Measurements from ENCODE around the gene NDUFB10.
"Not testable (repeated sequence)": the region's sequence is repeated elsewhere in the genome, so short reads cannot be mapped to it uniquely, and the experiment has no call there.

Gene NDUFB10

DNA sequence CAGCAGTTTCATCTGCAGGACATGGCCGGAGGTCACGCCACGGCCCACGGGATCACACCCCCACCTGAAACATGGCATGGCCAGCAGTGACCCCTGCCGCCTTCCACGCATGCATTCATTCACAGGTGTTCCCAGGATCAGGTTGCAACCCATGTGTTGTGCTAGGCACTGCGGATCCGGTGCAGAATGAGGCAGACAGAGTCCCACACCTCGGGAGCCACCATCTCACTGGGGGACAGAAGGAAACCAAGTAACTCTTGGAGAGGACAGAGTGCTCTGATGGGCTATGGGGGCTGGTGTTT lies 12.0 kb upstream of the NDUFB10 start:
- DNase-seq, result no peak

DNA sequence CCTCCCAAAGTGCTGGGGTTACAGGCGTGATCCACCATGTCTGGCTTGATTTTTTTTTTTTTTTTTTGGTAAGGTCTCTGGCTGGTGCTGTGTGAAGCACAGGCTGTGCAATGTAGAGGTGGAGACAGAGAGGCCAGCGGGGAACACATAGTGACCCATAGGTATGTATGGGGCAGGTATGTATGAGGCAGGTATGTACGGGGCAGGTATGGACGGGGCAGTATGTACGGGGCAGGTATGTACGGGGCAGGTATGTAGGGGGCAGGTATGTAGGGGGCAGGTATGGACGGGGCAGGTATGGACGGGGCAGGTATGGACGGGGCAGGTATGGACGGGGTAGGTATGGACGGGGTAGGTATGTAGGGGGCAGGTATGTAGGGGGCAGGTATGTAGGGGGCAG lies 9.8 kb upstream of the NDUFB10 start:
- no peak for DNase-seq

GRCh38 chr16:1950047-1950446 lies 9.3 kb upstream of the NDUFB10 start:
- no peak for DNase-seq

- DNase-seq, result no peak
Measured at GRCh38 chr16:1950559-1950958, 8.8 kb upstream of the NDUFB10 start.

DNA sequence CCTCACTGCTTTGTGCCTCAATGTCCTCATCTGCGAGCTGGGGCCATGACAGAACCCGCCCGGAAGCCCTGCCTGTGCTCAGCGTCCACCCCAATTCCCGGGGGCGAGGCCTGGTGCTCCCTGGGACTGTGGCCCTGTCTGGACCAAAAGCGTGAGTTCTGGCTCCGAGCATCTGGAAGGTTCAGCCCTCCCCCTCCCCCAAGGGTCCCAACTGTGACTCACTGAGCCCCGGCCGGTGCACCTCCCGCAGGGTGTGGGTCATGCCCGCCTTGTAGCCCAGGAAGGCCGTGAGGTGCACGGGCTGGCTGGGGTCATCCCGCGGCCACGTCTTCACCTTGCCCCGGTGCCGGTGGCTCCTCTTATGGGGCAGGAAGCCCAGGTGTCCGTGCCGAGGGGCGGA lies 5.6 kb upstream of the NDUFB10 start:
- DNase-seq, result no peak

GRCh38 chr16:1957434-1958142 lies 1.8 kb upstream of the NDUFB10 start:
- DNase-seq, result not testable (repeated sequence)

GRCh38 chr16:1958143-1958491 lies 1.2 kb upstream of the NDUFB10 start:
- not testable (repeated sequence) for DNase-seq

DNA sequence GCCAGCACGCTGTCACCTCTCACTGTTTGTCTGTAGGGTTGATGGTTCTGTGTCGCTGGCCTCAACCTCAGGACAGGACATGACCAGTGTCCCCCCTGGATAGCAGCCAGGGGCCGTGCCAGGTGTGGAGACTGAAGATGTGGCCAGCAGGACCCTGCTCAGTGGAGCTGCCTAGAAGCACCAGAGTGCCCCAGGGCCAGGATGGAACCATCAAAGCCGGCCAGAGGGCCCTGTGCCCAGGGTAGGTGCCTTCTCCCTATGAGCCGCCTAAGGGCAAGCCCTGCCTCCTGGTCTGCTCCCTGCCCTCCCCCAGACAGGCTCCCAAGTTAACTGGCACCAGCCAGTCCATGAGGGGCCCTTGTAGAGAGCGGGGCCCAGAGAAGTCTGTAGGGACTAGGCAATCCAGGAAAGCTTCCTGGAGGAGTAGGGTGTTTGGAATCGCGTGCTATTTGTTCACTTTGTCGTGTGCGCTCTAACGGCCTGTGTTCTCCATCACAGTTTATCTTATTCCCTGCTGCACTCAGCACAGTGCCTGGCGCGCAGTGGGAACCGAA lies 546 bp upstream of the NDUFB10 start:
- DNase-seq, result no peak

GRCh38 chr16:1960665-1961630 lies 1.6 kb downstream of the NDUFB10 start:
- DNase-seq, result peak; percentile 35 to 62

GRCh38 chr16:1961651-1962067 lies 2.3 kb downstream of the NDUFB10 start:
- no peak for DNase-seq

DNA sequence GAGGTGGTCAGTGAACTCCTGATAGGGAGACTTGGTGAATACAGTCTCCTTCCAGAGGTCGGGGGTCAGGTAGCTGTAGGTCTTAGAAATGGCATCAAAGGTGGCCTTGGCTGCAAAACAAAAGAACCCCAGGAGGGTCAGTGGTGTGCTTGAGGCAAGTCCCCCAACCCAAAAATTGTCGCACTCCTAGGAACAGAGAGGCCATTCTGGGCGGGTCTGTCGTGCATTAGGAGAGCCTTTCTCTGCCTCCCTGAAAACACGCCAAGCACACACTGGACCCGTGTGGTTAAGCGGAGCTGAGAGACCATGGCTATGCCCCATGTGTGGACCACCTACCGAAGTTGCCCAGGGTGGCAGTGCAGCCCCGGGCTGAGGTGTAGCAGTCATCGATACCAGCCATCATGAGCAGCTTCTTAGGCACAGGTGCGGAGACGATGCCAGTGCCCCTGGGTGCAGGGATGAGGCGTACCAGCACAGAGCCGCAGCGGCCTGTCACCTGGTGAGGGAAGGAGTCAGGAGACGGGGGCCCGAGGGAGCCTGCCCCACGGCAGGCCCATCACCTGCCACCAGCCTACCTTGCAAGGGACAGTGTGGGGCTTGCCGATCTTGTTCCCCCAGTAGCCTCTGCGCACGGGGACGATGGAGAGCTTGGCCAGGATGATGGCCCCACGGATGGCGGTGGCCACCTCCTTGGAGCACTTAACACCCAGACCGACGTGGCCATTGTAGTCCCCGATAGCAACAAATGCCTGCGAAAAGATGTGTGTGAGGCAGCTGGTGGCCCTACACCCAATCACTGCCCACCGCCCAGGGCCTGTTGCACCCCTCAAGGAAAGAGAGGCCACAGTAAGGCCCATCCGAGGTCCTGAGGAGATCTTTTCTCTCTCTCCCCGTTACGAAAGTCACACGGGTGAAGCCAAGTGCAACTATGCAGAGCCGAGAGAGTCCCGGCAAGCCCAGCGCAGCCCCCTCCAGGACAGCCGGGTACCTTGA lies 3.1 kb downstream of the NDUFB10 start:
- DNase-seq, result not testable (repeated sequence)

GRCh38 chr16:1963806-1964505 lies 4.6 kb downstream of the NDUFB10 start:
- peak; percentile 27 to 65 for DNase-seq

GRCh38 chr16:1964506-1965395 lies 5.4 kb downstream of the NDUFB10 start, which contains the start of gene RPS2:
Gene RPS2, minus strand, starts transcription at chr16:1964826. Its CDS starts 201 bp downstream, at chr16:1964625.
- peak; percentile 99 for DNase-seq

- no peak for DNase-seq
Measured at GRCh38 chr16:1965396-1966001, 6.2 kb downstream of the NDUFB10 start.

DNA sequence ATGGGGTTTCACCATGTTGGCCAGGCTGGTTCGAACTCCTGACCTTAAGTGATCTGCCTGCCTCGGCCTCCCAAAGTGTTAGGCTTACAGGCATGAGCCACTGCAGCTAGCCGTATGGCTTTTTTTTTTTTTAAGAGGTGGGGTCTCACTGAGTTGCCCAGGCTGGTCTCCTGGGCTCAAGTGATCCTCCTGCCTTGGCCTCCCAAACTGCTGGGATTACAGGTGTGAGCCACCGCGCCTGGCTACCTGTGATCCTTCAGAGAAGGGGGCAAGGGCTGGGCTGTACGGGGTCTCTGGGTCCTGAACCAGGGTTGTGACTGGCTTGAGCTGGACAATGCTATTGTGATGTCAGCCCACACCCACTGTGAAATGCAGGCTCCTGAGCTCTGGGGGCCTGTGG lies 7.1 kb downstream of the NDUFB10 start, which contains the start of gene RNF151:
RNF151 (plus strand) TSS at position 397 of the 400 bp plus-strand sequence. CDS start 26 bp downstream, outside the sequence.
- DNase-seq, result no peak

DNA sequence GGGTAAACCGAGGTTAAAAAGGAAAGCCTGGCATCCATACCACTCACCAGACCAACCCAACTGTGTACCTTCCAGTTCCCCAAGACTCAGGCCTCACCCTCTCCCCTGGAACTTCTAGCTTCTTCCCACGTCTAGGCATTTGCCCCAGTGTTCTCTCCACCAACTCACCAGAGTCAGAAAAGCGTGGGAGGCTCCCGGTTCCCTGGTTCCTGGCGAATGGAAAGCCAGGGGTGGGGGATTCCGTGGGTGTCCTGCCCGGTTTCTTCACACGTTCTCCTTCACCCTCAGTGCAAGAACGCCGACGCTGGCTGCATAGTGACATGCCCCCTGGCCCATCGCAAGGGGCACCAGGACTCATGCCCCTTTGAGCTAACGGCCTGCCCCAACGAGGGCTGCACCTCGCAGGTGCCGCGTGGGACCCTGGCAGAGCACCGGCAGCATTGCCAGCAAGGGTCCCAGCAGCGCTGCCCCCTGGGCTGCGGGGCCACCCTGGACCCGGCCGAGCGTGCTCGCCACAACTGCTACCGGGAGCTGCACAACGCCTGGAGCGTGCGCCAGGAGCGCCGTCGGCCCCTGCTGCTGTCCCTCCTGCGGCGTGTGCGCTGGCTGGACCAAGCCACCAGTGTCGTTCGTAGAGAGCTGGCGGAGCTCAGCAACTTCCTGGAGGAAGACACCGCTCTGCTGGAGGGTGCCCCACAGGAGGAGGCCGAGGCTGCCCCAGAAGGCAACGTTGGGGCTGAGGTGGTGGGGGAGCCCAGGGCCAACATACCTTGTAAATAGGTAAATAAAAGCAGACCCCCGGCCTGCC lies 9.0 kb downstream of the NDUFB10 start:
- DNase-seq, result no peak

- peak; percentile 90 to 95 for DNase-seq
Measured at GRCh38 chr16:1971796-1972489, 12.6 kb downstream of the NDUFB10 start, which contains the start of gene TBL3. Gene TBL3, plus strand, starts transcription at chr16:1972053. Its CDS starts 112 bp downstream, at chr16:1972165.

GRCh38 chr16:1972490-1972877 lies 13.1 kb downstream of the NDUFB10 start:
- no peak for DNase-seq
